HG02798 (cell line): ENCODE data around the gene MRPL18.
"Not testable (repeated sequence)": the region's sequence is repeated elsewhere in the genome, so short reads cannot be mapped to it uniquely, and the experiment has no call there.

Source experiments
- ATAC-seq: cut with Tn5 transposase; IDR thresholded peaks from one replicate; pipeline ENCODE4 v1.9.1; 2021; ENCODE audit warnings: mild to moderate bottlenecking; ENCODE audit not compliant: unreplicated experiment, poor library complexity

MRPL18 gene

DNA sequence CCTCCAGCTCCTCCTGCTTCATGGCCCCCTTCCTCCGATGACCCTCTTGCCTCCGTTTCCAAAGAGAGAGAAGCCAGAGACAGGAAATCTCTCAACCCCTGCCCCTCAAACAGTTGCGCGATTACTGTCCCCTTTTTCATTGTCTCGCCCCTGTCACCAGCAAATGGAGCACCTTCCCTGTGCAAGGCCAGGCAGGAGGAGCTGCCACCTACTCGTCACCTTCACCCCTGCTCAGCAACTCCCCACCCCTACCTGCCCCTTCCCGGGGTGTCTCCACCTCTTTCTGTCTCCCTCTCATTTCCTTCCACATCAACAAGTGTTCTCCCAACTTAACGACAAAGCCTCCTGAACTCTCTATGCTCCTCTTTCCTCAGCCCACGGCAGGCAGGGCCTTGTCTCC lies 23.5 kb downstream of the MRPL18 start:
- no peak for ATAC-seq

- ATAC-seq, result no peak
These were observed 25.1 kb downstream of the MRPL18 start for GRCh38 chr6:159815410-159815809.

- not testable (repeated sequence) for ATAC-seq
These were observed 26.5 kb downstream of the MRPL18 start for GRCh38 chr6:159816775-159817174.

DNA sequence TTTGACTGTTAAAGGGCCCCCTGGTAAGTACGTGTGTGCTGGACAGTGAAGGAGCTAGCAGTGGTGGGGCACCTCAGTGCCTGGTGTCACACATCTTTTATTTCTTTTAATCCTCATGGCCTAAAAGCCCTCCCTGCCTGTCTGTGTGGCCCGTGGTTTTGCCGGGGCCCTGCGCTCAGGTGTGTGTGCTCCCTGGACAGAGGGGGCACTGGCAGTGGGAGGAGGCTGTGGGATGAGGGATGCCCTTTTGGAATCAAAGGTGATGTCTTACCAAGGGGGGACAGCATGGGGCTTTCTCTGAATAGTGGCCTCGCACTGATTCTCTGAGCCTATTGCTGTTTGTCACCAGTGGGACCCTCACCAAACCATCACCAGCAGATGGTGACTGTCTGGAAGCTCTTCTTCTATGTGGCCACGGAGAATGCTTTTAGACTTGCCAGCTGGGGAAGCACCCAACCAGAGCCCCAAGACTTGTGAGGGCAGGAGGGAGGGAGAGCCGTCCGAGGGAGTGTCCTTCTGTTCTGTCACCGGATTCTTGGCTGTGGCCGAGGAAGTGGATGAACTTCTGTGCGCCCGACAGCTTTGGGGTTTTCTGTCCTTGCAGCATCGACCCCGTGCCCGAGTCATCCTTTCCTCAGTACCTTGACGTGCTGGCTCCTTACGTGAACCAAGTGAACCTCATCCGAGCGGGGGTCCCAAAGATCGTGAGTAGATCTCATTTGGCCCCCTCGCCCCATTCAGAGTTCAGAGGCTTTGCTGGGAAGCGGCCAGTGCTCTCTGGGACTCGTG lies 27.9 kb downstream of the MRPL18 start:
- no peak for ATAC-seq

DNA sequence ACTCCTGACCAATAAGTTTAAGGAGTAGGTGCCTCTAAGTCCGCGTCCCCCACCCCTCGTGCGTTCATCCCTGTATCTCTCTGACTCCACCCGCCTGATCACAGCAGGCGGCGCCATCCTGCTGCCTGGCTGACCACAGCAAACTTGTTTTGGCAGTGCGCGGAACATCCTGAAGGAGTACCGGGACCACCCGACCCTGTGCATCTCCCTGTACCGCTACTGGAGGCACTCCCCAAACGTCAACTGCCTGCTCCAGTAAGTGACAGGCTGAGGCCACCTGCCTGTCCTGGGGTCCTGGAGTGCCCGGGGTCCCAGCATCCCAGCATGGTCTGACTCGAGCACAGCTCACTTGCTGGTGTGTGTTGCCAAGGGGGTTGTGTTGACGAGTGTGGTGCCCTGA lies 28.8 kb downstream of the MRPL18 start:
- ATAC-seq, result no peak

DNA sequence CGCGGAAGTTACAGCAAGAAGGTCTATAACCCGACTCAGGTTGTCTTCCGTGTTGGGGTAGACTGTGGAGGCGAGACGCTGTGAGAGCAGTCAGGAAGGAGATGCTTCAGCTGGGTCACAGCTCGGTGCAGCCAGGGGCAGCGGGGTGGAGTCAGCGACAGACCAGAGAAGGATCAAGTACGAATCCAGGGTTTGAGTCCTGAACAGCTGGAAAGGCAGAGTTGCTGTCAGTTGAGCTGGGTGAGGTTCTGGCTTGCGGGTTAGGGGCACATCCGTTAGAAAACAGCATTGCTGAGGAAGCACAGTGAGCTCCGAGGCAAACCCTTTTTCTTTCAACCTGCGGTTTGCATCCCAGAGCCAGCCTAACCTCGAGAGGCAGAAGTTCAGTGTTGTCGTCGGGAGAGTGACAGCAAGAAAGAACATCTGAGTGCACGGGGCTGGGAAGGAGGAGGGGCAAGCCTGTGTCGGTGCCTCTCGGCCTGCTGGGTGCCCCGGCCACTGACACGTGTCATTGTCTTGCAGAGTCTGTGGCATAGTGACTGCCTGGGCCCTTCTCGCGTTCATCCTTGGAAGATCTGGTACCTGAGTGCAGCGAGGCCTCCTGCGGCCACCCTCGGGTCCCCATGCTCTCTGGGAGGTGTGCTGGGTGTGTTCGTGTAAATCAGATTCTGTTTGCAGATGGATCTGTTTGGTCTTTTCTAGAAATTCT lies 29.8 kb downstream of the MRPL18 start:
- ATAC-seq, result no peak

DNA sequence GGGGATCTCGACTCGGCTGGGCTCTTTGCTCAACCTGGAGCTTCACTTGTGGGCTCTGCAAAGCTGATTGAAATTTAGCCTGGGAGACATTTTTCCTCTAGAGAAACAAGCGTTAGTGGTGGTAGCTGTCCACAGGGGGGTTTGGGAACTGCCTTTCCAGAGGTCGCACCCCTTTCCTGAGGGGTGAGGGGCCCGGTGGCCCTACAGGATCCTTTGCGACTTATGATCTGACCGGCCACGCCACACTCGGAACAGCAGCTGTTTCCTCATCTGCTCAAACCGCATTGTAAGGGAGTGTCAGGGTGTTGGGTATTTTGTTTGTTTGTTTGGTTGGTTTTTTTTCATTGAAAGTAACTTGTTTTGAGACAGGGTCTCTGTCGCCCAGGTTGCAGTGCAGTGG lies 30.9 kb downstream of the MRPL18 start:
- ATAC-seq, result no peak

GRCh38 chr6:159821726-159822125 lies 31.5 kb downstream of the MRPL18 start:
- no peak for ATAC-seq

GRCh38 chr6:159823953-159824352 lies 33.7 kb downstream of the MRPL18 start:
- no peak for ATAC-seq

- not testable (repeated sequence) for ATAC-seq
These were observed 34.4 kb downstream of the MRPL18 start for GRCh38 chr6:159824690-159825089.

- no peak for ATAC-seq
These were observed 35.7 kb downstream of the MRPL18 start for GRCh38 chr6:159826004-159826403.

GRCh38 chr6:159826968-159827647 lies 36.8 kb downstream of the MRPL18 start:
- no peak for ATAC-seq

- no peak for ATAC-seq
These were observed 37.8 kb downstream of the MRPL18 start for GRCh38 chr6:159828074-159828473.

DNA sequence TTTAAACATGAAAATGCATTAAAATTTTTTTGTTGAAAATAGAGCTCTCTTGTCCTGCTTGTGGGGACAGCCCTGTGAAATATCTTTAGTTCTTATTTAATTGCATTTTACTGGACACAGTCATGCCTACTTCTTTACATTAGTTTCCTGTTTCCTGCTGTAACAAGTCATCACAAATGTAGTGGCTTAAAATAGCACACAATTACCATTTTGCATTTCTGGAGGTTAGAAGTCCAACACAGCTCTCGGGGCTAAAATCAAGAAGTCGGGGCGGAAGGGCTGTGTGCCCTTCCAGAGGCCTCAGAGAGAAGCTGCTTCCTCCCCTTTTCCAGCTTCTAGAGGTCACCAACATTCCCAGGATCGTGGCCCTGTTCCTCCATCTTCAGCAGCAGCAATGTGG lies 39.3 kb downstream of the MRPL18 start:
- no peak for ATAC-seq

DNA sequence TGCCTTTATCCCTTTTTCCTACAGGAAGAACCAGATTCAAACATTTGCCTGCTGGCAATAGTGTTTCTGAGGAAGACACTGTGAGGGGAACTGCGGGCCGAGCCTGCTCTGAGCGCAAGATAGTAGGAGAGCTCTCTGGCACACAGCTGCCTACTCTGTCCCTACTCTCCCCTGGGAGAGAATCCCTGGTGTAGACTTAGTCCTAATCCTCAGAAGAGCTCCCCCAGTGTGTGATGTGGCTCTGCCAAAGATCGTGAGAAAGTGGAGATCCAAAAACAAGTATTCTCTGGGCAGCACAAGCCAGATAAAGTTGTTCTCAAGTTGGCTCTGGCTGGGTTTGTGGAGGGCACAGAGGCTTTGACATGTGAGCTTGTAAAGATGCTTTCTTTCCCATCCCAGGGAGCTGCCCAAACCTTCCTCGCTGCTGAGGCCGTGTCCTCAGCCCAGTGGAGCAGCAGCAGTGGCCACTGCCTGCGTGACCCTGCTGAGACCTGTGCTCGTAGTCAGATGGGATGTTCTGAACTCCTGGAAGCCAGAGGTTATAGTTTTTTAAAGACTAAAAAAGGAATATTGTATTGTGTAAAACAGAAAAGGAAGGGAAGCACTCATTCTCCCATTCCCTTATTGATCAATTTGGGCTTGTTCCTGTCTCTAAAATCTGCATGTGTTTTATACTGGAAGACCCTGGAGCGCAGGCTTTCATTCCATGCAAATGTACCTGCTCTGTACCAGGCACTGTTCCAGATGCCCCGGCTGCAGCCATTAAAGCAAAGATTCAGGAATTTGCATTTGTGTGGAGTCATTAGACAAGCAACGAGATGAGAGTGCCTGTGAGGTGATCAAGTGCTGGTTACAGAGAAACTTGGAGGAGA lies 40.5 kb downstream of the MRPL18 start:
- ATAC-seq, result no peak

DNA sequence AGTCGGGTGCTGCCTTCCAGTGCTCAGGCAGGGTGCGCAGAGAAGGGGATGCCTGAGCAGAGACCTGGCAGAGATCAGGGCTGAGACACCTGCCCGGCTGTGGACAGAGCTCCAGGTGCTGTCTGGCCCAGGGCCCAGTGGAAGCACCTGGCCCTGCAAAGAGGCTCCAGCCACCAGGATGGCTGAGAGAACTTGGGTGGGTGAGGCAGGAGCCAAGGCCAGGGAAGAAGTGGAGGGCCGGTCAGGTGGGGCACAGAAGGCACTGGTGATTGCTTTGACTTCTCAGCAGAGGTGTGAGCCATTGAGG lies 41.1 kb downstream of the MRPL18 start:
- no peak for ATAC-seq

DNA sequence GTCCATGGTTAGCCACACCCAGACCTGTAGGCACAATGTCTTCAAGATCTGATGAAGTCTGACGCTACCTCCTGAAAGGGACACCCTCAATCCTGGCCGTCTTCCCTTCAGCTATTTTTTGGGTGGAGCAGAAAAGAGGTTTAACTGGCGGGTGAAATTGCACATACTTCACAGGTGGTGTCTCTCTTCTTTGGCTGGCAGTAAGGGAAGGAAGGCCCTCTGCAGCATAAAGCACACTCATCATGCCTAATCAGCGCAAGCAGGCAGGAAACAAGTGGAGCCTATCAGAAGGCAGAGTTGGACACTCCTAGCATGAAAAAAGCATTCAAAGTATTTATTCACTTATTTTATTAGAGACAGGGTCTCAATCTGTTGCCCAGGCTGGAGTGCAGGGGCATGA lies 42.7 kb downstream of the MRPL18 start:
- no peak for ATAC-seq

GRCh38 chr6:159833556-159833955 lies 43.3 kb downstream of the MRPL18 start:
- ATAC-seq, result no peak

- no peak for ATAC-seq
These were observed 43.8 kb downstream of the MRPL18 start for GRCh38 chr6:159833997-159834603.
